ENCODE results near the gene CERS2. TPM values are rescaled to one million over a fixed set of nuclear protein-coding genes. Genes with fewer than 3 reads are reported as not detected.

CERS2 gene
- total and polyA plus RNA-seq, 2 of the 13 experiments (the other 11 are each of a cell fraction or from before 2014, with no cell fraction given): 269 to 298 TPM

DNA sequence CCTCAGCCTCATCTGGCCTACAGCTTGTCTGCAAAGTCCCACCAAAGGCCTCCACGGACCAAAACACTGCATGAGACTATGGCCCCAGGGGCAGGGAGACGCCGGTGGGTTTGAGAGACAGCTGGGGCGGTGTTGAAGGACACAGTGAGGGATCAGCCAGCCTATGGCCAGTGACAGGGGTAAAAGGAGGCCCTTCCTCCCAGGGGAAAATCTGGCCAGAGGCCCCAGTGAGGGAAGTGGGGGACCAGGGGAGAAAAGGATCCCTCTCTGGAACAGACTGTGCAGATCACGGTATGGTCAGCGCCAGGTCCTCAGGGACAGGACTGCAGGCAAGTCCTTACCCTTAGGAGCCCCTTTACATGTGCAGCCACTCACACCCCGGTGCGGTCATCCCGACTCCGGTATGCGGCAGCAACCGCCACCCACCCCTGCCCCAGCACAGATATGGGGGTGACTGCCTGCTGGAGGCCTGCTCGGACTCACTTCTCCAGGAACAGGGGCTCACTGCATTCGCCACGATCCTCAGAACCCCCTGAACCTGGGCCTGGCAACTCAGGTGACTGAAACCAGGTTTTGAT lies 1.3 kb downstream of the CERS2 start (continued):
- TF ChIP-seq, protein P1, sequence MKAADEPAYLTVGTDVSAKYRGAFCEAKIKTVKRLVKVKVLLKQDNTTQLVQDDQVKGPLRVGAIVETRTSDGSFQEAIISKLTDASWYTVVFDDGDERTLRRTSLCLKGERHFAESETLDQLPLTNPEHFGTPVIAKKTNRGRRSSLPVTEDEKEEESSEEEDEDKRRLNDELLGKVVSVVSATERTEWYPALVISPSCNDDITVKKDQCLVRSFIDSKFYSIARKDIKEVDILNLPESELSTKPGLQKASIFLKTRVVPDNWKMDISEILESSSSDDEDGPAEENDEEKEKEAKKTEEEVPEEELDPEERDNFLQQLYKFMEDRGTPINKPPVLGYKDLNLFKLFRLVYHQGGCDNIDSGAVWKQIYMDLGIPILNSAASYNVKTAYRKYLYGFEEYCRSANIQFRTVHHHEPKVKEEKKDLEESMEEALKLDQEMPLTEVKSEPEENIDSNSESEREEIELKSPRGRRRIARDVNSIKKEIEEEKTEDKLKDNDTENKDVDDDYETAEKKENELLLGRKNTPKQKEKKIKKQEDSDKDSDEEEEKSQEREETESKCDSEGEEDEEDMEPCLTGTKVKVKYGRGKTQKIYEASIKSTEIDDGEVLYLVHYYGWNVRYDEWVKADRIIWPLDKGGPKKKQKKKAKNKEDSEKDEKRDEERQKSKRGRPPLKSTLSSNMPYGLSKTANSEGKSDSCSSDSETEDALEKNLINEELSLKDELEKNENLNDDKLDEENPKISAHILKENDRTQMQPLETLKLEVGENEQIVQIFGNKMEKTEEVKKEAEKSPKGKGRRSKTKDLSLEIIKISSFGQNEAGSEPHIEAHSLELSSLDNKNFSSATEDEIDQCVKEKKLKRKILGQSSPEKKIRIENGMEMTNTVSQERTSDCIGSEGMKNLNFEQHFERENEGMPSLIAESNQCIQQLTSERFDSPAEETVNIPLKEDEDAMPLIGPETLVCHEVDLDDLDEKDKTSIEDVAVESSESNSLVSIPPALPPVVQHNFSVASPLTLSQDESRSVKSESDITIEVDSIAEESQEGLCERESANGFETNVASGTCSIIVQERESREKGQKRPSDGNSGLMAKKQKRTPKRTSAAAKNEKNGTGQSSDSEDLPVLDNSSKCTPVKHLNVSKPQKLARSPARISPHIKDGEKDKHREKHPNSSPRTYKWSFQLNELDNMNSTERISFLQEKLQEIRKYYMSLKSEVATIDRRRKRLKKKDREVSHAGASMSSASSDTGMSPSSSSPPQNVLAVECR (CRISPR knock-in tag; IDR thresholded peaks at IDR 0.05; ENCODE audit: borderline replicate concordance): peak; percentile 59; the same call in 1 of the 2 replicates
- TF ChIP-seq RBM22 (optimal IDR thresholded peaks at IDR 0.05; ENCODE audit: low read length) (peak; percentile 52), SAP130 (CRISPR knock-in tag; IDR thresholded peaks at IDR 0.05; ENCODE audit: low read depth) (peak; percentile 44; the same call in 1 of the 2 replicates), ZNF335 (CRISPR knock-in tag; IDR thresholded peaks at IDR 0.05) (0 out of 2 replicates have a peak, but pooled peaks have one; percentile 26), PHF8 (CRISPR knock-in tag; IDR thresholded peaks at IDR 0.05) (peak; percentile 54), ZNF317 (CRISPR knock-in tag; IDR thresholded peaks at IDR 0.05) (0 out of 2 replicates have a peak, but pooled peaks have one; percentile 31), ZNF788 (CRISPR knock-in tag; IDR thresholded peaks at IDR 0.05; ENCODE audit: borderline replicate concordance) (0 out of 2 replicates have a peak, but pooled peaks have one; percentile 20)
- TF ChIP-seq, protein P2, sequence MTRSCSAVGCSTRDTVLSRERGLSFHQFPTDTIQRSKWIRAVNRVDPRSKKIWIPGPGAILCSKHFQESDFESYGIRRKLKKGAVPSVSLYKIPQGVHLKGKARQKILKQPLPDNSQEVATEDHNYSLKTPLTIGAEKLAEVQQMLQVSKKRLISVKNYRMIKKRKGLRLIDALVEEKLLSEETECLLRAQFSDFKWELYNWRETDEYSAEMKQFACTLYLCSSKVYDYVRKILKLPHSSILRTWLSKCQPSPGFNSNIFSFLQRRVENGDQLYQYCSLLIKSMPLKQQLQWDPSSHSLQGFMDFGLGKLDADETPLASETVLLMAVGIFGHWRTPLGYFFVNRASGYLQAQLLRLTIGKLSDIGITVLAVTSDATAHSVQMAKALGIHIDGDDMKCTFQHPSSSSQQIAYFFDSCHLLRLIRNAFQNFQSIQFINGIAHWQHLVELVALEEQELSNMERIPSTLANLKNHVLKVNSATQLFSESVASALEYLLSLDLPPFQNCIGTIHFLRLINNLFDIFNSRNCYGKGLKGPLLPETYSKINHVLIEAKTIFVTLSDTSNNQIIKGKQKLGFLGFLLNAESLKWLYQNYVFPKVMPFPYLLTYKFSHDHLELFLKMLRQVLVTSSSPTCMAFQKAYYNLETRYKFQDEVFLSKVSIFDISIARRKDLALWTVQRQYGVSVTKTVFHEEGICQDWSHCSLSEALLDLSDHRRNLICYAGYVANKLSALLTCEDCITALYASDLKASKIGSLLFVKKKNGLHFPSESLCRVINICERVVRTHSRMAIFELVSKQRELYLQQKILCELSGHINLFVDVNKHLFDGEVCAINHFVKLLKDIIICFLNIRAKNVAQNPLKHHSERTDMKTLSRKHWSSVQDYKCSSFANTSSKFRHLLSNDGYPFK (CRISPR knock-in tag; IDR thresholded peaks at IDR 0.05; ENCODE audit: borderline replicate concordance): no peak
- TF ChIP-seq, protein P3, sequence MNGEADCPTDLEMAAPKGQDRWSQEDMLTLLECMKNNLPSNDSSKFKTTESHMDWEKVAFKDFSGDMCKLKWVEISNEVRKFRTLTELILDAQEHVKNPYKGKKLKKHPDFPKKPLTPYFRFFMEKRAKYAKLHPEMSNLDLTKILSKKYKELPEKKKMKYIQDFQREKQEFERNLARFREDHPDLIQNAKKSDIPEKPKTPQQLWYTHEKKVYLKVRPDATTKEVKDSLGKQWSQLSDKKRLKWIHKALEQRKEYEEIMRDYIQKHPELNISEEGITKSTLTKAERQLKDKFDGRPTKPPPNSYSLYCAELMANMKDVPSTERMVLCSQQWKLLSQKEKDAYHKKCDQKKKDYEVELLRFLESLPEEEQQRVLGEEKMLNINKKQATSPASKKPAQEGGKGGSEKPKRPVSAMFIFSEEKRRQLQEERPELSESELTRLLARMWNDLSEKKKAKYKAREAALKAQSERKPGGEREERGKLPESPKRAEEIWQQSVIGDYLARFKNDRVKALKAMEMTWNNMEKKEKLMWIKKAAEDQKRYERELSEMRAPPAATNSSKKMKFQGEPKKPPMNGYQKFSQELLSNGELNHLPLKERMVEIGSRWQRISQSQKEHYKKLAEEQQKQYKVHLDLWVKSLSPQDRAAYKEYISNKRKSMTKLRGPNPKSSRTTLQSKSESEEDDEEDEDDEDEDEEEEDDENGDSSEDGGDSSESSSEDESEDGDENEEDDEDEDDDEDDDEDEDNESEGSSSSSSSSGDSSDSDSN (CRISPR knock-in tag; IDR thresholded peaks at IDR 0.05): peak; percentile 37; the same call in 1 of the 2 replicates
- TF ChIP-seq, protein P4, sequence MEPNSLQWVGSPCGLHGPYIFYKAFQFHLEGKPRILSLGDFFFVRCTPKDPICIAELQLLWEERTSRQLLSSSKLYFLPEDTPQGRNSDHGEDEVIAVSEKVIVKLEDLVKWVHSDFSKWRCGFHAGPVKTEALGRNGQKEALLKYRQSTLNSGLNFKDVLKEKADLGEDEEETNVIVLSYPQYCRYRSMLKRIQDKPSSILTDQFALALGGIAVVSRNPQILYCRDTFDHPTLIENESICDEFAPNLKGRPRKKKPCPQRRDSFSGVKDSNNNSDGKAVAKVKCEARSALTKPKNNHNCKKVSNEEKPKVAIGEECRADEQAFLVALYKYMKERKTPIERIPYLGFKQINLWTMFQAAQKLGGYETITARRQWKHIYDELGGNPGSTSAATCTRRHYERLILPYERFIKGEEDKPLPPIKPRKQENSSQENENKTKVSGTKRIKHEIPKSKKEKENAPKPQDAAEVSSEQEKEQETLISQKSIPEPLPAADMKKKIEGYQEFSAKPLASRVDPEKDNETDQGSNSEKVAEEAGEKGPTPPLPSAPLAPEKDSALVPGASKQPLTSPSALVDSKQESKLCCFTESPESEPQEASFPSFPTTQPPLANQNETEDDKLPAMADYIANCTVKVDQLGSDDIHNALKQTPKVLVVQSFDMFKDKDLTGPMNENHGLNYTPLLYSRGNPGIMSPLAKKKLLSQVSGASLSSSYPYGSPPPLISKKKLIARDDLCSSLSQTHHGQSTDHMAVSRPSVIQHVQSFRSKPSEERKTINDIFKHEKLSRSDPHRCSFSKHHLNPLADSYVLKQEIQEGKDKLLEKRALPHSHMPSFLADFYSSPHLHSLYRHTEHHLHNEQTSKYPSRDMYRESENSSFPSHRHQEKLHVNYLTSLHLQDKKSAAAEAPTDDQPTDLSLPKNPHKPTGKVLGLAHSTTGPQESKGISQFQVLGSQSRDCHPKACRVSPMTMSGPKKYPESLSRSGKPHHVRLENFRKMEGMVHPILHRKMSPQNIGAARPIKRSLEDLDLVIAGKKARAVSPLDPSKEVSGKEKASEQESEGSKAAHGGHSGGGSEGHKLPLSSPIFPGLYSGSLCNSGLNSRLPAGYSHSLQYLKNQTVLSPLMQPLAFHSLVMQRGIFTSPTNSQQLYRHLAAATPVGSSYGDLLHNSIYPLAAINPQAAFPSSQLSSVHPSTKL (CRISPR knock-in tag; IDR thresholded peaks at IDR 0.05): 0 out of 2 replicates have a peak, but pooled peaks have one; percentile 10
- TF ChIP-seq, protein P5, sequence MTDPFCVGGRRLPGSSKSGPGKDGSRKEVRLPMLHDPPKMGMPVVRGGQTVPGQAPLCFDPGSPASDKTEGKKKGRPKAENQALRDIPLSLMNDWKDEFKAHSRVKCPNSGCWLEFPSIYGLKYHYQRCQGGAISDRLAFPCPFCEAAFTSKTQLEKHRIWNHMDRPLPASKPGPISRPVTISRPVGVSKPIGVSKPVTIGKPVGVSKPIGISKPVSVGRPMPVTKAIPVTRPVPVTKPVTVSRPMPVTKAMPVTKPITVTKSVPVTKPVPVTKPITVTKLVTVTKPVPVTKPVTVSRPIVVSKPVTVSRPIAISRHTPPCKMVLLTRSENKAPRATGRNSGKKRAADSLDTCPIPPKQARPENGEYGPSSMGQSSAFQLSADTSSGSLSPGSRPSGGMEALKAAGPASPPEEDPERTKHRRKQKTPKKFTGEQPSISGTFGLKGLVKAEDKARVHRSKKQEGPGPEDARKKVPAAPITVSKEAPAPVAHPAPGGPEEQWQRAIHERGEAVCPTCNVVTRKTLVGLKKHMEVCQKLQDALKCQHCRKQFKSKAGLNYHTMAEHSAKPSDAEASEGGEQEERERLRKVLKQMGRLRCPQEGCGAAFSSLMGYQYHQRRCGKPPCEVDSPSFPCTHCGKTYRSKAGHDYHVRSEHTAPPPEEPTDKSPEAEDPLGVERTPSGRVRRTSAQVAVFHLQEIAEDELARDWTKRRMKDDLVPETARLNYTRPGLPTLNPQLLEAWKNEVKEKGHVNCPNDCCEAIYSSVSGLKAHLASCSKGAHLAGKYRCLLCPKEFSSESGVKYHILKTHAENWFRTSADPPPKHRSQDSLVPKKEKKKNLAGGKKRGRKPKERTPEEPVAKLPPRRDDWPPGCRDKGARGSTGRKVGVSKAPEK (CRISPR knock-in tag; IDR thresholded peaks at IDR 0.05; ENCODE audit: borderline replicate concordance): no peak
